ENCODE measurements around the gene SHLD1. TPM values are rescaled to one million over a fixed set of nuclear protein-coding genes. Genes with fewer than 3 reads are reported as not detected.
"Not testable (repeated sequence)": the region's sequence is repeated elsewhere in the genome, so short reads cannot be mapped to it uniquely, and the experiment has no call there.

SHLD1 gene
- total RNA-seq, 2 donors from 2014 or later: 7.8 to 11.6 TPM

GRCh38 chr20:5797165-5797564 lies 47.0 kb downstream of the SHLD1 start:
- no peaks in the 10 kb centered on the region for H3K9me3 Mint-ChIP-seq
- peaks cover 6% of the 10 kb centered on the region for H3K36me3 Mint-ChIP-seq
- H3K27me3 Mint-ChIP-seq: no peaks in the 10 kb centered on the region
- H3K4me3 Mint-ChIP-seq: no peak overlapping the region
- ATAC-seq: no peak
- peak overlapping the region in 1 of 2 donors; percentile 47 for H3K27ac Mint-ChIP-seq
- H3K4me1 Mint-ChIP-seq (ENCODE audit: low read depth in 2 of 2): peaks cover 10 to 12% of the 10 kb centered on the region in 2 donors
- no peak for DNase-seq (ENCODE audit: low spot score)

- Mint-ChIP-seq H3K36me3 (peaks cover 6% of the 10 kb centered on the region), H3K4me3 (no peak overlapping the region), H3K9me3 (no peaks in the 10 kb centered on the region), H3K4me1 (ENCODE audit: low read depth in 2 of 2) (peaks cover 12 to 15% of the 10 kb centered on the region in 2 donors), H3K27ac (no peak overlapping the region), H3K27me3 (no peaks in the 10 kb centered on the region)
- ATAC-seq (no peak), DNase-seq (ENCODE audit: low spot score) (no peak)
Observed at GRCh38 chr20:5797843-5798462, 47.8 kb downstream of the SHLD1 start.

GRCh38 chr20:5803754-5804303 lies 53.6 kb downstream of the SHLD1 start:
- not testable (repeated sequence) for ATAC-seq; H3K27me3 Mint-ChIP-seq; H3K36me3 Mint-ChIP-seq; H3K9me3 Mint-ChIP-seq; H3K27ac Mint-ChIP-seq; DNase-seq (ENCODE audit: low spot score); H3K4me3 Mint-ChIP-seq
- H3K4me1 Mint-ChIP-seq (ENCODE audit: low read depth in 2 of 2): peaks cover 10 to 14% of the 10 kb centered on the region in 2 donors

DNA sequence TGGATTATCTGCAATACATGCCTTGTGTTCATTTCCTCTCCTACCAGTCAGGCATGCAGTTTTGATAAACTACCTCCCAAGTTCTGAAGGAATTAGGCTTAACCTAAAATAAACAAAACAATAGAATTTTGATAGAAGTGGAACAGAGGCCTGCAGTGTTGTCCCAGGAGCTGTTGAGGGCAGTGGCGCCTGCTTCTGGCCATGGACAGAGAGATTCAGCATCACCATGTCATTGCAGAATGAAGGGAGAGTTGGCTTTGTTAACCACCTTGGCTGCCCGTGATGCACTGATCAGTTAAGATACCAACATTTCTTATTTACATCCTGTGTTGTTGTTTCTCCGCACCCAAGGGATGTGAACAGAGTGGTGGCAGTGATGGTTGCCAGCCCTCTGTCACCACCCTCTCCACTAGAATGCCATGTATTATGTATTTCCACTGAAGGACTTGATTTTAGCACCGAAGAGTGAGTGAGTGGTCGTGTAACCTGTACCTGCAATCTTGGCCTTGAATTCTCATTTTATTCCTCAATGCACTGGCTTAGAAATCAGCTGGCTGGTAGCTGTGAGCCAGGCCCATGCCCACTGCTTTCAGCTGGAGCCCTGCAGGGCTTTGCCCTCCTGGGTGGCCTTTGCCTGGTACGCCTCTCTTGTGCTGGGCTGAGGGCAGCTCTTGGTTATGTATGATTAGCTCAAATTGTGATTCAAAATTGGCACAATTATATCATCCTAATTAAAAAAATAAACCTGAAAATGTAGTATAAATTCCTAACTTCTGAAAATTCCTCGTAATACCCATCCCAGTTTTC lies 56.5 kb downstream of the SHLD1 start:
- no peaks in the 10 kb centered on the region for H3K9me3 Mint-ChIP-seq
- H3K36me3 Mint-ChIP-seq: no peaks in the 10 kb centered on the region
- H3K4me1 Mint-ChIP-seq (ENCODE audit: low read depth in 2 of 2): peaks cover 10 to 14% of the 10 kb centered on the region in 2 donors
- peak overlapping the region in 1 of 2 donors; percentile 30 for H3K27ac Mint-ChIP-seq
- ATAC-seq: no peak
- no peaks in the 10 kb centered on the region for H3K27me3 Mint-ChIP-seq
- no peak overlapping the region for H3K4me3 Mint-ChIP-seq
- no peak for DNase-seq (ENCODE audit: low spot score)

DNA sequence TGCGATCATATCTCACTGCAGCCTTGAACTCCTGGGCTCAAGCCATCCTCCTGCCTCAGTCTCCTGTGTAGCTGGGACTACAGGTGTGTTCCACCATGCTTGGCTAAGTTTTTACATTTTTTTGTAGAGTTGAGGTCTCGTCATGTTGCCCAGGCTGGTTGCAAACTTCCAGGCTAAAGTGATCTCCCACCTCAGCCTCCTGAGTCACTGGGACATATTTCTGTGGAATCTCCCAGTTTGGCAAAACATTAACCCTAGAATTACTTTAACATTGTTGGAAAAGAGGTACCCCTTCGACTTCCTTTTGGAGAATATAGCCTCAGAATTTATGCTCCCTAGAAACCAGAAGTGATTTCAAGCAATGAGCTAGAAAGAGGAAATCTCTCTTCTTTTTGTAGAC lies 57.2 kb downstream of the SHLD1 start:
- Mint-ChIP-seq H3K27me3 (no peaks in the 10 kb centered on the region), H3K4me3 (no peak overlapping the region), H3K4me1 (ENCODE audit: low read depth in 2 of 2) (peaks cover 10 to 14% of the 10 kb centered on the region in 2 donors), H3K27ac (no peak overlapping the region), H3K36me3 (no peaks in the 10 kb centered on the region), H3K9me3 (no peaks in the 10 kb centered on the region)
- ATAC-seq (no peak), DNase-seq (ENCODE audit: low spot score) (no peak)

GRCh38 chr20:5808901-5809300 lies 58.7 kb downstream of the SHLD1 start:
- H3K9me3 Mint-ChIP-seq: no peaks in the 10 kb centered on the region
- H3K36me3 Mint-ChIP-seq: no peaks in the 10 kb centered on the region
- no peaks in the 10 kb centered on the region for H3K27me3 Mint-ChIP-seq
- DNase-seq (ENCODE audit: low spot score): no peak
- H3K27ac Mint-ChIP-seq: no peak overlapping the region
- peaks cover 8 to 10% of the 10 kb centered on the region in 2 donors for H3K4me1 Mint-ChIP-seq (ENCODE audit: low read depth in 2 of 2)
- no peak for ATAC-seq
- no peak overlapping the region for H3K4me3 Mint-ChIP-seq

GRCh38 chr20:5809495-5809894 lies 59.3 kb downstream of the SHLD1 start:
- peaks cover 8 to 10% of the 10 kb centered on the region in 2 donors for H3K4me1 Mint-ChIP-seq (ENCODE audit: low read depth in 2 of 2)
- no peaks in the 10 kb centered on the region for H3K9me3 Mint-ChIP-seq
- DNase-seq (ENCODE audit: low spot score) (no peak), ATAC-seq (no peak)
- H3K4me3 Mint-ChIP-seq: no peak overlapping the region
- H3K27me3 Mint-ChIP-seq: no peaks in the 10 kb centered on the region
- no peak overlapping the region for H3K27ac Mint-ChIP-seq
- H3K36me3 Mint-ChIP-seq: no peaks in the 10 kb centered on the region

DNA sequence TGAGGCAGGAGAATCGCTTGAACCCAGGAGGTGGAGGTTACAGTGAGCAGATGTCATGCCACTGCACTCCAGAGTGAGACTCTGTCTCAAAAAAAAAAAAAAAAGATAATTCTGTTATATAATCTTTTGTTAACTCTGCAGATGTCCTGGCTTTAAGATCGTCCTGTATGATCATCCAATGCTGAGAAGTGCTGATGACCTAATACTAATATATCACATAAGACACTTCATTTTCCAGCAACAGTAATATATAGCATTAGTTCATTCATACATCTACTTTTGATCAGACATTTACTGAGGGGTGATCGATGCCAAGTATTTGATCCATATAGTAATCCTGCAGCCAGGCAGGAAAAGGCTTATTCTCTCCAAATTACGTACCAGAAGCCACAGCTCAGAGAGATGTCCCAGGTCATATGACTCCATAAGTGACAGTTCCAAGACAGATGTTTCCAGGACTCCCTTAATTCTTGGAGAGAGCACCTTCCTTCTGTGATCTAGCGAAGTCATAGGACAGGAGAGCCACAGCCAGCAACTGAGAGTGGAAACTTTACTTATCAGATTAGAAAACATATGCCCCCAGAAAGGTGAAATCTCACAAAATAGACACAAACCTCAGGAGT lies 60.7 kb downstream of the SHLD1 start:
- no peaks in the 10 kb centered on the region for H3K9me3 Mint-ChIP-seq
- no peak for DNase-seq (ENCODE audit: low spot score)
- H3K4me1 Mint-ChIP-seq (ENCODE audit: low read depth in 2 of 2): peaks cover 8 to 10% of the 10 kb centered on the region in 2 donors
- no peak overlapping the region for H3K4me3 Mint-ChIP-seq
- H3K27me3 Mint-ChIP-seq: no peaks in the 10 kb centered on the region
- no peak overlapping the region for H3K27ac Mint-ChIP-seq
- ATAC-seq: no peak
- H3K36me3 Mint-ChIP-seq: no peaks in the 10 kb centered on the region

- Mint-ChIP-seq H3K27ac (no peak overlapping the region), H3K4me3 (no peak overlapping the region), H3K36me3 (no peaks in the 10 kb centered on the region), H3K27me3 (no peaks in the 10 kb centered on the region), H3K9me3 (no peaks in the 10 kb centered on the region), H3K4me1 (ENCODE audit: low read depth in 2 of 2) (peaks cover 0 to 3% of the 10 kb centered on the region in 2 donors)
- no peak for DNase-seq (ENCODE audit: low spot score)
- no peak for ATAC-seq
Observed at GRCh38 chr20:5811746-5812145, 61.5 kb downstream of the SHLD1 start.

GRCh38 chr20:5818346-5818681 lies 68.1 kb downstream of the SHLD1 start:
- no peak for DNase-seq (ENCODE audit: low spot score)
- H3K27ac Mint-ChIP-seq: no peak overlapping the region
- ATAC-seq: no peak

GRCh38 chr20:5820738-5821137 lies 70.5 kb downstream of the SHLD1 start:
- Mint-ChIP-seq H3K4me3 (no peak overlapping the region), H3K36me3 (no peaks in the 10 kb centered on the region), H3K4me1 (ENCODE audit: low read depth in 2 of 2) (peaks cover 0 to 10% of the 10 kb centered on the region in 2 donors), H3K9me3 (no peaks in the 10 kb centered on the region), H3K27me3 (no peaks in the 10 kb centered on the region), H3K27ac (no peak overlapping the region)
- no peak for DNase-seq (ENCODE audit: low spot score)
- no peak for ATAC-seq

More at GRCh38 chr20:5818346-5818681, 68.1 kb downstream of the SHLD1 start:
- peaks cover 0 to 2% of the 10 kb centered on the region in 2 donors for H3K4me1 Mint-ChIP-seq (ENCODE audit: low read depth in 2 of 2)
- no peak overlapping the region for H3K4me3 Mint-ChIP-seq
- H3K27me3 Mint-ChIP-seq: no peaks in the 10 kb centered on the region
- H3K9me3 Mint-ChIP-seq: no peaks in the 10 kb centered on the region
- no peaks in the 10 kb centered on the region for H3K36me3 Mint-ChIP-seq

DNA sequence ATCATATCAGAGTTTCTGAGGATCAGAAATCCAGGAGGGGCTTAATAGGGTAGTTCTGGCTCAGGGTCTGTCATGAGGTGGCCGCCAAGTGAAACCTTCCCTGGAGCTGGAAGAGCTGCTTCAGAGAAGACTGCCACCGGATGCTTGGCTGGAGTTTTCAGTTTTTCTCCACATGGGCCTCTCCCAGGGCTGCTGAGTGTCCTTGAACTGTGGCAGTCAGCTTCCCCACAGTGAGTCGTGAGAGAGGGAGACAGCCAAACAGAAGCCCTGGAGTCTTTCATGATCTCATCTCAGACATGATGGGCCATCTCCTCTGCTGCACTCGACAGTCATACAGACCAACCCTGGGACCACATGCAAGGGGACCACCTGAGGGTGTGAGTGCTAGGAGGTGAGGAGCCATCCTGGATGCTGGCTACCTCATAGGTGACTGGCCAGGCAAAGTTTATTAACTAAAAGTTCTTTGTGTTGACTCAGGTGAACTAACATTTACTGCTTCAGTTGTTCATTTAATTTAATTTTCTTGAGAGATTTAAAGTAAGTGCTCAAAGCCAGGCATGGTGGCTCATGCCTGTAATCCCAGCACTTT lies 71.5 kb downstream of the SHLD1 start:
- H3K27me3 Mint-ChIP-seq: no peaks in the 10 kb centered on the region
- H3K4me3 Mint-ChIP-seq: no peak overlapping the region
- no peaks in the 10 kb centered on the region for H3K36me3 Mint-ChIP-seq
- H3K27ac Mint-ChIP-seq: no peak overlapping the region
- DNase-seq (ENCODE audit: low spot score) (no peak), ATAC-seq (peak in 1 of 2 donors; percentile 48)
- peaks cover 3 to 13% of the 10 kb centered on the region in 2 donors for H3K4me1 Mint-ChIP-seq (ENCODE audit: low read depth in 2 of 2)
- H3K9me3 Mint-ChIP-seq: no peaks in the 10 kb centered on the region

DNA sequence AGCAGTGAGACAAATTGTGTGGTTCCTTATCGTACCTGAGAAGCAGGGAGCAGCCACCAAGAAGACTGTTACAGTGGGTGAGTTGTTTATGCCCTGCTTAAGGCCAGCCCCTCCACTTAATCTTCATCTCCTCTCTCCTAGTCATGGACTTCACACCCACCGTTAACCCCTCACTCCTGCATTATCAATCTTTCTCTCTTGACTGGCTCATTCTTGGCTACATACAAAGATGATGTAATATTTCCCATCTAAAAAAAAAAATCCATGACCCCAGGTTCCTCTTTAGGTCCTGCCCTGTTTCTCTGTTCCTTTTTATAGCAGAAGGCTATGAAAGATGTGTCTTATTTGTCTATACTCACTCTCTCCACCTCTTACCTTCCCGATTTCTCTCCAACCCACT lies 72.4 kb downstream of the SHLD1 start:
- ATAC-seq: no peak
- H3K9me3 Mint-ChIP-seq: no peaks in the 10 kb centered on the region
- no peaks in the 10 kb centered on the region for H3K27me3 Mint-ChIP-seq
- no peak for DNase-seq (ENCODE audit: low spot score)
- H3K4me3 Mint-ChIP-seq: no peak overlapping the region
- H3K4me1 Mint-ChIP-seq (ENCODE audit: low read depth in 2 of 2): peaks cover 12 to 19% of the 10 kb centered on the region in 2 donors
- no peaks in the 10 kb centered on the region for H3K36me3 Mint-ChIP-seq
- no peak overlapping the region for H3K27ac Mint-ChIP-seq
